GM12872 (cell line): Measurements from ENCODE around the gene CYP4F3.

Source experiments
- CTCF ChIP-seq: IDR thresholded peaks from 3 replicates; pipeline ENCODE4 v1.5.1; 2011; ENCODE audit warnings: low read depth, mild to moderate bottlenecking, low read length, moderate library complexity; ENCODE audit not compliant: insufficient read depth

Gene CYP4F3

GRCh38 chr19:15675560-15675959 is 34.9 kb downstream of the CYP4F3 start:
- no peak for TF ChIP-seq CTCF

- no peak for TF ChIP-seq CTCF
Observed at GRCh38 chr19:15679089-15679488, 38.4 kb downstream of the CYP4F3 start.

GRCh38 chr19:15680478-15681322 is 40.0 kb downstream of the CYP4F3 start:
- no peak for TF ChIP-seq CTCF

GRCh38 chr19:15683411-15683810 is 42.7 kb downstream of the CYP4F3 start:
- TF ChIP-seq CTCF: no peak

GRCh38 chr19:15684828-15685227 is 44.1 kb downstream of the CYP4F3 start:
- no peak for TF ChIP-seq CTCF

- TF ChIP-seq CTCF: no peak
Observed at GRCh38 chr19:15696654-15697194, 56.0 kb downstream of the CYP4F3 start.

GRCh38 chr19:15701757-15702533 is 61.2 kb downstream of the CYP4F3 start:
- TF ChIP-seq CTCF: no peak
